ENCODE data around the gene CD44.

- TF ChIP-seq CTCF (IDR thresholded peaks at IDR 0.05 in 4 of 5, conservative IDR thresholded peaks at IDR 0.05 in 1 of 5): no peak
- no peak for TF ChIP-seq POLR2A (IDR thresholded peaks at IDR 0.05)
These were observed 88.8 kb downstream of the CD44 start for GRCh38 chr11:35227576-35228327.

Measured in gastrocnemius medialis (tissue), 4 donors.